AG04449 (cell line): ENCODE measurements around the gene MIF.
"Not testable (repeated sequence)": the region's sequence is repeated elsewhere in the genome, so short reads cannot be mapped to it uniquely, and the experiment has no call there.

Experiments
- CTCF ChIA-PET: fragments of 350-600 bp; formaldehyde crosslinking; extraction: SDS; loops from one replicate; lab custom pipeline; 2021; ENCODE audit warnings: antibody characterized with exemption; lab: Yijun Ruan, JAX
- POLR2A ChIA-PET: fragments of 400-600, 350-600 bp; formaldehyde crosslinking; extraction: SDS; loops from one replicate; lab custom pipeline; 2020; ENCODE audit warnings: antibody characterized with exemption, inconsistent platforms; lab: Yijun Ruan, JAX
- DNase-seq: peaks from one replicate; pipeline ENCODE4 v3.0.0-alpha.2; 2010; ENCODE audit warnings: low read depth, low spot score
- H3K4me3 ChIP-seq: 2 replicates; pipeline ENCODE4 v1.5.1; 2011; ENCODE audit warnings: low read depth, mild to moderate bottlenecking, control low read depth, low read length
- TF ChIP-seq, protein P1 (sequence below): IDR thresholded peaks from one replicate; pipeline ENCODE4 v1.5.1; 2011; ENCODE audit warnings: mild to moderate bottlenecking, moderate library complexity, low read length, control low read depth, inconsistent platforms; ENCODE audit not compliant: insufficient read depth; ENCODE audit errors: missing control alignments

Gene MIF

GRCh38 chr22:23939017-23939357, 44.8 kb downstream of the MIF start:
- no peak overlapping the region for H3K4me3 ChIP-seq
- CTCF ChIA-PET, result interaction anchor here (1.1 to 1.3 kb wide), 2 partner anchors 9 to 20 kb away, joined by 3 to 6 read pairs; no protein-coding TSS in a partner anchor
- POLR2A ChIA-PET, result no interaction called here
- no peak for DNase-seq
- TF ChIP-seq, protein P1, sequence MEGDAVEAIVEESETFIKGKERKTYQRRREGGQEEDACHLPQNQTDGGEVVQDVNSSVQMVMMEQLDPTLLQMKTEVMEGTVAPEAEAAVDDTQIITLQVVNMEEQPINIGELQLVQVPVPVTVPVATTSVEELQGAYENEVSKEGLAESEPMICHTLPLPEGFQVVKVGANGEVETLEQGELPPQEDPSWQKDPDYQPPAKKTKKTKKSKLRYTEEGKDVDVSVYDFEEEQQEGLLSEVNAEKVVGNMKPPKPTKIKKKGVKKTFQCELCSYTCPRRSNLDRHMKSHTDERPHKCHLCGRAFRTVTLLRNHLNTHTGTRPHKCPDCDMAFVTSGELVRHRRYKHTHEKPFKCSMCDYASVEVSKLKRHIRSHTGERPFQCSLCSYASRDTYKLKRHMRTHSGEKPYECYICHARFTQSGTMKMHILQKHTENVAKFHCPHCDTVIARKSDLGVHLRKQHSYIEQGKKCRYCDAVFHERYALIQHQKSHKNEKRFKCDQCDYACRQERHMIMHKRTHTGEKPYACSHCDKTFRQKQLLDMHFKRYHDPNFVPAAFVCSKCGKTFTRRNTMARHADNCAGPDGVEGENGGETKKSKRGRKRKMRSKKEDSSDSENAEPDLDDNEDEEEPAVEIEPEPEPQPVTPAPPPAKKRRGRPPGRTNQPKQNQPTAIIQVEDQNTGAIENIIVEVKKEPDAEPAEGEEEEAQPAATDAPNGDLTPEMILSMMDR, result no peak

DNA sequence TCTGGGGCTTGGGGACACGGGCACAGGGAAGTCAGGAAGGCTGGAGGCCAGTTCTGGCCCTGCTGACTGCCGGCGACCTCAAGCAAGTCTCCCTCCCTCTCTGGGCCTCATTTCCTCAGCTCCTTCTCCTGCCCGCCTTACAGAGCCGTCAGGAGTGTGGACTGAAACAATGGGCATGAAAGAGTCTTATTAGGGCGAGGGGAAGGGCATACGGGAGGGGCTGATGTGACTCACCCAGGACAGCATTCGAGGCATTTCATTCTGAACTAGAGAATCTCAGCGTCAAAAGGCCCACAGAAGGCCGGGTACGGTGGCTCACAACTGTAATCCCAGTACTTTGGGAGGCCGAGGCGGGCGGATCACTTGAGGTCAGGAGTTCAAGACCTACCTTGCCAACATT, 46.0 kb downstream of the MIF start:
- CTCF ChIA-PET, H3K4me3 ChIP-seq, POLR2A ChIA-PET, DNase-seq: not testable (repeated sequence)
